GM21576 (cell line): ENCODE data around the gene TMA7B.

Source experiments
- ATAC-seq: cut with Tn5 transposase; IDR thresholded peaks from one replicate; pipeline ENCODE4 v1.9.1; 2021; ENCODE audit warnings: mild to moderate bottlenecking, moderate library complexity; ENCODE audit not compliant: unreplicated experiment

The TMA7B gene

DNA sequence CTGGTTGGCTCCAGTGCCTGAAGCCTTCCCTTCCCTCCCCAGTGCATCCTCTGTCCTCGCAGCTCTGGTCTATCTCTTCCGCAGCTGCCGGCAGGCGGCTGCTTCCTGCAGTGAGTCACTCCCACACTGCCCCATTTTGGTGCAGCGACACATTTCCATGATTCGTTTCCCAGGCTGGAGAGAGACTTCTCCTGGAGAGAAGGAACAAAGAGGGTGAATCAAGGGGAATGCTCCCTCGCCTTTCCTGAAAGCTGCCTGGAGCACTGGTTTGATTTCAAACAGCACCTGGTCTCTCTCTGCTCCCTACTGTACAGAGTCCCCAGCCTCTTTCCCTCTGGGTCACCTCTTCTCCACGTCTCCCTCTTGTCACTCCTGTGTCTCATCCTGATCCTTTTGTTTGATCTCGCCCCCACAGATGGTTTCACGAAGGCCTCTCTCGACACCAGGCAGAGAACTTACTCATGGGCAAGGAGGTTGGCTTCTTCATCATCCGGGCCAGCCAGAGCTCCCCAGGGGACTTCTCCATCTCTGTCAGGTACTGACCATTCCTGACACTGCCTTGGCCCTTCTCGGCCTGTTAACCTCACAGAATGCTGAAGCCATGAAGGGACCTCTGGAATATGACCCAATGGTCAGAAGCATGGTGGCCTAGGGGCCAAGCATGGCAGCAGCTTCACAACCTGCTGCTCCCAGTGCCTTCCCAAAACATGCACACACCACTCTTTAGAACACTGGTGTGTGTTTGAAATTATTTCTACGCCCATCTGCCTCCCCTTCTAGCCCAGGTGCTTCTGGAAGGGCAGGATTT is at the start of gene TMA7B:
Gene TMA7B, plus strand, starts transcription at position 758 of the 808 bp plus-strand sequence. CDS start 3,978 bp downstream, outside the sequence.
- no peak for ATAC-seq

- ATAC-seq: no peak
Observed at GRCh38 chr22:39910876-39911613, 49.2 kb upstream of the TMA7B start.

DNA sequence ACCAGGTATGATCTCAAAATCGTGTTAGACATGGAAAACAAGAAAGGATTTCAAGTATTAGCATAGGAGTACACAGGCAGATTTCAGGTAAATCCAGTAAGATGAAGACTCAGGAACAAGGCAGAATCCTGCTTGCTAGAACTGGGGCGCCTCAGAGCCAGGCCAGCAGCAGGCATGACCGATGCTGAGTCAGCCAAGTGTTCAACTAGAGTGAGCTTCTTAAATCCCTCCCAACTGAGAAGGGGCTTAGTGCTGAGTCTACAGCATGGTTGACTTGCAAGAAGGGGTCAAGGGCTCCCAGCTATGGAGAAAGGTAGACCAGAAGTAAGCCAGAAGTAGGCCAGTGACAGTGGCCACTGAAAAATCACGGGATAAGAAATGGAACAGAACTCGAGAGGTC is 46.9 kb upstream of the TMA7B start:
- no peak for ATAC-seq

DNA sequence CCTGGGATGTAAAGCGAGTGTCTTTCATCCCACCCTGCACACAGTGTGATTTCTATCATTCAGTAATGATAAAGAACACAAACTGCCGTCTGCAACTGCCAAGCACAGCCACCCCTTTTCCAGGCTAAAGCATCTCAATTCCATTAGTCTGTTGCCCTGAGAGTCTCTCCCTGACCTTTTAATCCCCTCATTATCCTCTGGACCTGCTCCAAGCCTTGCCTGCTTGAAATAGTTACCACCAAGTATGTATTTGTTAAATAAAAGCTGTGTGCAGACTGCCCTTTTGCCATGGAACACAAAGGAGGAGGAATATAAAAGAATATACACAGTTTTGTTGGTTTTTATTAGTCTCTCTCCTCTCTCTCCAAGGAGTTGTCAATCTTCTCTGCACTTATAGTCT is 46.3 kb upstream of the TMA7B start:
- ATAC-seq: no peak

GRCh38 chr22:39914584-39914983 is 45.6 kb upstream of the TMA7B start:
- no peak for ATAC-seq

GRCh38 chr22:39915295-39915726 is 44.9 kb upstream of the TMA7B start:
- ATAC-seq: no peak

GRCh38 chr22:39916496-39916895 is 43.7 kb upstream of the TMA7B start:
- no peak for ATAC-seq

- ATAC-seq: no peak
Observed at GRCh38 chr22:39917197-39917643, 43.0 kb upstream of the TMA7B start.

DNA sequence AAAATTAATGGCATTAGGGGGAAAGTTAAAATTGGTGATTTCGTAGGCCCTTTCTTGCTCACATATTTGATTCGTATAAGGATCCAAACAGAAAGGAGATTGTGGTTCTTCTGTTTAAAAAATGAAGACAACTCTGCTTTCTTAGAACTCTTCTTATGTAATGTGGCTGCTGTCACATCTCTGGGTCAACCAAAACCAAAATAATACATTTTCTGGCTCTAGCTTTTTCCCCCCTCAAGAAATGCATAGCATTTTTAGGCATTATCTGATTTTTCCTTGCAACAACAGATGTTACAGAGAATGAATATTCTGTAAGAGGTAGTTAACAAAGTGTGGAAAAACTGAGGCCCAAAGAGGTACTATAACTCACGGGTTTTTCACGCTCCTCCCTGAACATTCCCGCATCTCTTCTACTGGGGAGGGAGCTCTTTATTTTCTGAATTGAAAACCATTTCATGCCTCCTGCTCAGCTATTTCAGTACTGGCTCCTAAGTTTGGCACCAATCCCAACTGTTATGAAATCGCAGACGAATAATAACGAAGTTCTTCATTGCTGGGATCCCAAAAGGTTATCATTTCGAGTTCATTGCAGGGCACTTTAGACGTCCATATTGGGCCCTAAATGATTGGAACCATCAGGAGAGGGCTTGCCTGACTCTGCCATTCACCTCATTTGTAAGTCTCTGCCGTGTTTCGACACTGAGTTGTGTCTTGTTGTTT is 42.3 kb upstream of the TMA7B start:
- no peak for ATAC-seq

DNA sequence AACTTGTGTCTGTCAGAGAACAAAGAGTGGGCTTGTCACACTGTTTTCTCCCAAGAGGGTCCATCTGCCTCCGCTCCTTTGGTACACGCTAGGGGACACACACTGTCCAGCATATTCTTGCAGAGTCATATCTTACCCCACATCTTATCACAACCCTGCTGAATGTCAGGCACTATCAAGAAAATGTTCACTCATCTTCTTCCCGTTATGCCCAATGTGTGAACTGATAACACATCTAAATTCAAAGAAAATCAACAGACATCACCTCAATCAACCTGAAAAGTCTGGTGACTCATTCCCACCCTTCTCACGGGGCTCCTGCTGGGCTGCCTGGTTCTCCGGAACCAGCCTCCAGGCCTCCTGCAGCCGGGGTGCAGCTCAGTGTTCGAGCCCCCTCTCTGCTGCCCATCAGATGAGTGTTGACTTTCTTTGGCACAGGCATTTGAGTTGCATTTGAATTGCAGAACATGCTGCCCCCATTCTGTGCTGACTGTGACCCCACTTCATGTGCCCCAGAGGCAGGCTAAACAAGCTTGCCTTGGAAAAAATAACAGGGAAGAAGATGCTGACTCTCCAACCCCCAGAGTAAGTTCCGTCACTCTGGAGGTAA is 40.0 kb upstream of the TMA7B start:
- ATAC-seq: no peak

GRCh38 chr22:39923696-39924095 is 36.5 kb upstream of the TMA7B start:
- no peak for ATAC-seq

- ATAC-seq: no peak
Observed at GRCh38 chr22:39924286-39924685, 35.9 kb upstream of the TMA7B start.

DNA sequence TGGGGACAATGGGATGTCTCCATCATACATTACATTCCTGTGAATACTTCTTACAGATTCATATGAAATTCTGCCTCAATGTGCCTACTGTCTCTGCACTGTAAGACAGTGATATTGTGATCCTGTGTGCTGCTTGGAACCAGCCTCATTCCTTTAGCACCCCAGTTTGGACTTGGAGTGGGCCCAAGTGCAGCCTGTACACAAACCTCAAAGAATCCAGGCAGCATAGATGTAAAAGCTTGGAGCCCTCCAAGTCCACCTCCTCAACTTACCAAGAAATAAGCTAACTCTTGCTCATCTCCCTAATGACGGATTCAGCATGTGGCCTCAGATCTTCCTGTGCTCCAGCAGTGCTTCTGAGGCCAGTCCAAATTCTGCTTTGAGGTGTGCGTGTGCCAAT is 34.9 kb upstream of the TMA7B start:
- ATAC-seq: no peak

DNA sequence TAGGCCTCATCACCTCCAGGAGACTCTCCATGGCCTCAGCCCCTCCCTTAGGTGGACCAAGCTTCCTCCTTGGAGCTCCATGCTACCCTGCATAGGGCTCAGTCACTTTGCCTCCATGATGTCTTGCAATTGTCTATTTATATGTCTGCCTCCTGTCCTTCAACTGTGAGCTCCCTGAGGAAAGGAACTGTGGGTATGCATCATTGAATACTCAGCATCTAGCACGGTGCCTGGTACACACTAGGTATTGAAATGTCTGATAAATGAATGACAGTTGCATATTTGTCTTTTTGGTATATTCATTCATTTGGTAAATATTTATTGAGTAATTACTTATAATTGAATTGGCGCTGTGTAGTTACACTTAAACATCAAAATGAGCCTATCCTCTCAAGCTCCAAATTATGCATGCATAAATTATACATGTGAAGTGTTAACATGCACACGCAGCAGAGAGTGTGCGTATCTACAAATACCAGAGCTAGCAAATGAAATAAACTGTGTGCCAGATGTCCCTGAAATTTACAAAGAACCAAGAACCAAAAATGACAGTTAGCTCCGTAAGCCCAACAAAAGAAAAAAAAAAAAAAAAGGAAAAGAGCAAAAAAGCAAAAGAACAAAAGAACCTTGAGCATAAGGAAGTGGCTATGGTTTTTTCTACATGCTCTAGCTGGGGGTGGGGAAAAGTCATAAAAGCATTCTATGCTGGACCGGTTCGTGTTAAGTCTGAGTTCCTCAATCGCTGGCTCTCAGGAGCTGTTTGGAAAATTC is 34.1 kb upstream of the TMA7B start:
- ATAC-seq: no peak

DNA sequence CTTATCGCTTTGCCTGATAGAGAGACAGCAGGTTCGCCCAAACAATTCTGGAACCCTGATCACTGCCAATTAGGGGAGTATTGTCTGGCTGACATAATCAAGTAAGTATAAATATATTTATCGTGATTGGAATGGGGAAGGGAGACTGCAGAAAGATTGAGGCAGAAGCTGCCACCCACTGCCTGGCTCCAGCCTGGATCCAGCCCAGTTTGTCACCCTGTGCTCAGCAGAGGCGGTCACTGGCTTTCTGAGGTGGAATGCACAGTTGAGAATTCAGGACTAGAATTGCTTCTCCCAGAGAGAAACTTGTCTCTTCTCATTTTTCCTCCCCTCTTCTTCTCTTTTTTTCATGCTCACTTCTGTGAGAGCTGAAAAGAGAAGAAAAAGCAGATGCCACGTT is 33.4 kb upstream of the TMA7B start:
- ATAC-seq: no peak

- no peak for ATAC-seq
Observed at GRCh38 chr22:39927544-39927943, 32.7 kb upstream of the TMA7B start.

DNA sequence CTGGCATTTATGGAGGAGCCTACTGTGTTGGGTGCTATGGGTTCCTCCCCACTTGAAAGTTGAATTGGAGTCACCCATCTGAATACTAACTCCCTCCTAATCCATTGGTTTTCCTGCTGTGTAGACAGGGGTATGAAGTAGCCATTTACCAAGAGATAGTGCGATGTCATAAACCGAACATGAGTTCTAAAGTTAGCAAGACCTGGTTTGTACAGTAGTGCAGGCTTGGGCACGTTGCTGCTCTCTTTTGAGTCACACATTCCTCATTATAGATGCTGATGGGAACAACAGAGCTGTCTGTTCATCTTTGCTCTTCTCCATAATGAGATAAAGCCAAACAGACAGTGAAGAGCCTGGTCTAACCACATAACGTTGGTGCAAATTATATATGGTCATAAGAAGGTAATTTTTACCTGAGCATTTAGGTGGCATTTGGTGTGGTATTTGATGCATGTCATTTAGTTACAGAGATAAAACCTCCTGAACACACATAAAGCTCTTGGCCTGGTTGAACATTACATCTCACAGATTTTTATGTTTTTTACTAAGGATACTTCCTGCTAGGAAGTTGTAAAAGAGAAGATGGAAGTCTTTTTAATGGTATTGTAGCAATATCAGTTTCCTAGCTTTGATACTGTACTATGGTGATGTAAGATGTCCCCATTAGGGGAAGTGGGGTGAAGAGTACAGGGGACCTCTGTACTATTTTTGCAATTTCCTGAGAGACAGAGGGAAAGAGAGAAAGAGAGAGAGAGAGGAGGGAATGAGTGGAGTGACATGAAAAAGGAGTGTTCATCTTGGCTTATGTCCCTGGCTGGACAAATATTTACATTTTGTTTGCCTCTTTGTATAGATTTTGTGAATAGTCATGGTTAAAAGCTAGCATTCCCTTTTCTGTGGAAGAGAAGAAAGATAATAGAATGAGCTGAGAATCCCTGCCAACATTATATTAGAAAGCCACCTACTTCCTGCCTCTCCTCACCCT is 31.4 kb upstream of the TMA7B start:
- ATAC-seq: no peak

DNA sequence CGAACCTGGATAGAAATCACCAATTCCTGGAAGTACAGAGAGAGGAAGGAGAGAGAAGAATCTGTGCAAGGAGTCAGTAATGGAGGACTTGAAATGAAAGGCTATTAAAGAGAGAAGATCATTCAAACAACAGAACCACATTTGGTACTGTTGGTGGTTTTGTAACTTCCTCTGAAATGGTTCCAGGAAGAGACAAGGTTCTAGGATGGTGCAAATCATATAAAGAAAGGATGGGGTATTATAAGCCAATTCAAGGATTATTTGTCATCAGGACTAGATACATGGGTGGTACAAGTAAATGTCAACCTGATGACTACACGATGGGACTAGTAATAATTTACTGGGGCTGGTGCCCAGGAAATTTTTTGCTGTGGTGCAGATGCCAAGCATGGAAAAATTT is 28.9 kb upstream of the TMA7B start:
- ATAC-seq: no peak

DNA sequence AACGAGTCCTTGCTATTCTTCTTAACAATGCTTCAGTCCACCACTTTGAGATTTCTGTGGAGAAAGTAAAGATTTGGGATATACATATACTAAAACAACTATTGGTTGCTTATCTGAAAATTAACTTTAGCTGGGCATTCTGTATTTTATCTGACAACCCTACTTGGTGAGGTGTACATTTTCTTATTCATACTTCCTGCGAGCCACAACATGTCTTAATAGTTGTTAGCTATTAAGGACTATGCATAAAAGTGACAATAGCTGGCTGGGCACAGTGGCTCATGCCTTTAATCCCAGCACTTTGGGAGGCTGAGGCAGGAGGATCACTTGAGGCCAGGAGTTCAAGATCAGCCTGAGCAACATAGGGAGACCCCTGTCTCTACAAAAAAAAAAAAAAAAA is 28.0 kb upstream of the TMA7B start:
- no peak for ATAC-seq
